Measurements from ENCODE around the gene AGO3. TPM values are rescaled to one million over a fixed set of nuclear protein-coding genes. Genes with fewer than 3 reads are reported as not detected.
"Not testable (repeated sequence)": the region's sequence is repeated elsewhere in the genome, so short reads cannot be mapped to it uniquely, and the experiment has no call there.

The AGO3 gene
- total and polyA plus RNA-seq, 7 experiments from 2014 or later, result 11.8 to 49.2 (median 32.9) TPM

- H3K27me3 ChIP-seq (ENCODE audit: control insufficient read depth in 2 of 2, insufficient read depth in 2 of 2, low read length in 2 of 2); H3K27me3 Mint-ChIP-seq; H3K4me3 ChIP-seq (ENCODE audit: low read length); POLR2A ChIA-PET; intact Hi-C loops (cut with micrococcal nuclease); ATAC-seq; CTCF ChIA-PET; H3K9me3 Mint-ChIP-seq; H3K27ac ChIP-seq (ENCODE audit: low read depth, low read length); H3K9me3 ChIP-seq (ENCODE audit: control insufficient read depth in 2 of 3, low read length in 3 of 3); H3K27ac Mint-ChIP-seq; H3K36me3 ChIP-seq (ENCODE audit: control insufficient read depth in 2 of 3, insufficient read depth in 3 of 3, low read length in 3 of 3); H3K4me3 Mint-ChIP-seq; DNase-seq; H3K4me1 ChIP-seq (ENCODE audit: control insufficient read depth in 2 of 2, insufficient read depth in 2 of 2, low read length in 2 of 2): not testable (repeated sequence)
- Mint-ChIP-seq H3K4me1 (peaks cover 0 to 12% (median 5%) of the 10 kb centered on the region in 7 donors), H3K36me3 (peaks cover 12 to 28% (median 23%) of the 10 kb centered on the region in 5 donors)
Observed at GRCh38 chr1:35964277-35964676, 33.4 kb downstream of the AGO3 start.

GRCh38 chr1:35968396-35968795 is 37.5 kb downstream of the AGO3 start:
- peak overlapping the region in 1 of 9 donors; percentile 6 for H3K27ac Mint-ChIP-seq
- peaks cover 4 to 12% (median 7%) of the 10 kb centered on the region in 3 experiments for H3K36me3 ChIP-seq (ENCODE audit: control insufficient read depth in 2 of 3, insufficient read depth in 3 of 3, low read length in 3 of 3)
- ChIA-PET CTCF (no interaction called here), POLR2A (no interaction called here)
- H3K27me3 Mint-ChIP-seq, result no peaks in the 10 kb centered on the region
- H3K9me3 Mint-ChIP-seq, result peaks cover 0 to 3% (median 0%) of the 10 kb centered on the region in 11 donors
- intact Hi-C loops (cut with micrococcal nuclease), result no loop called here
- H3K4me1 Mint-ChIP-seq, result peaks cover 0 to 11% (median 6%) of the 10 kb centered on the region in 7 donors
- no peak overlapping the region for H3K4me3 ChIP-seq (ENCODE audit: low read length)
- H3K4me3 Mint-ChIP-seq, result no peak overlapping the region
- no peaks in the 10 kb centered on the region for H3K27me3 ChIP-seq (ENCODE audit: control insufficient read depth in 2 of 2, insufficient read depth in 2 of 2, low read length in 2 of 2)
- ATAC-seq (no peak), DNase-seq (no peak)
- H3K4me1 ChIP-seq (ENCODE audit: control insufficient read depth in 2 of 2, insufficient read depth in 2 of 2, low read length in 2 of 2), result no peaks in the 10 kb centered on the region
- H3K36me3 Mint-ChIP-seq, result peaks cover 12 to 41% (median 26%) of the 10 kb centered on the region in 5 donors
- H3K27ac ChIP-seq (ENCODE audit: low read depth, low read length), result no peak overlapping the region
- no peaks in the 10 kb centered on the region for H3K9me3 ChIP-seq (ENCODE audit: control insufficient read depth in 2 of 3, low read length in 3 of 3)

GRCh38 chr1:35971601-35972000 is 40.7 kb downstream of the AGO3 start:
- Mint-ChIP-seq H3K27me3 (no peaks in the 10 kb centered on the region), H3K4me3 (no peak overlapping the region), H3K4me1 (peaks cover 0 to 11% (median 4%) of the 10 kb centered on the region in 7 donors), H3K36me3 (peaks cover 24 to 59% (median 44%) of the 10 kb centered on the region in 5 donors), H3K9me3 (peaks cover 0 to 5% (median 0%) of the 10 kb centered on the region in 11 donors), H3K27ac (peak overlapping the region in 1 of 9 donors; percentile 7)
- ATAC-seq (no peak), DNase-seq (no peak)
- Histone ChIP-seq H3K27ac (ENCODE audit: low read depth, low read length) (no peak overlapping the region), H3K4me3 (ENCODE audit: low read length) (no peak overlapping the region), H3K9me3 (ENCODE audit: control insufficient read depth in 2 of 3, low read length in 3 of 3) (no peaks in the 10 kb centered on the region), H3K4me1 (ENCODE audit: control insufficient read depth in 2 of 2, insufficient read depth in 2 of 2, low read length in 2 of 2) (no peaks in the 10 kb centered on the region), H3K36me3 (ENCODE audit: control insufficient read depth in 2 of 3, insufficient read depth in 3 of 3, low read length in 3 of 3) (peaks cover 7 to 20% (median 8%) of the 10 kb centered on the region in 3 experiments), H3K27me3 (ENCODE audit: control insufficient read depth in 2 of 2, insufficient read depth in 2 of 2, low read length in 2 of 2) (no peaks in the 10 kb centered on the region)
- intact Hi-C loops (cut with micrococcal nuclease), result no loop called here
- ChIA-PET POLR2A (no interaction called here), CTCF (no interaction called here)

- Mint-ChIP-seq H3K36me3 (peaks cover 23 to 59% (median 43%) of the 10 kb centered on the region in 5 donors), H3K4me1 (peaks cover 0 to 11% (median 4%) of the 10 kb centered on the region in 7 donors)
- H3K27me3 ChIP-seq (ENCODE audit: control insufficient read depth in 2 of 2, insufficient read depth in 2 of 2, low read length in 2 of 2); H3K4me3 Mint-ChIP-seq; intact Hi-C loops (cut with micrococcal nuclease); POLR2A ChIA-PET; H3K4me1 ChIP-seq (ENCODE audit: control insufficient read depth in 2 of 2, insufficient read depth in 2 of 2, low read length in 2 of 2); ATAC-seq; DNase-seq; H3K27me3 Mint-ChIP-seq; CTCF ChIA-PET; H3K27ac Mint-ChIP-seq; H3K4me3 ChIP-seq (ENCODE audit: low read length); H3K27ac ChIP-seq (ENCODE audit: low read depth, low read length); H3K9me3 ChIP-seq (ENCODE audit: control insufficient read depth in 2 of 3, low read length in 3 of 3); H3K9me3 Mint-ChIP-seq: not testable (repeated sequence)
- peaks cover 7 to 20% (median 8%) of the 10 kb centered on the region in 3 experiments for H3K36me3 ChIP-seq (ENCODE audit: control insufficient read depth in 2 of 3, insufficient read depth in 3 of 3, low read length in 3 of 3)
Observed at GRCh38 chr1:35972631-35973030, 41.7 kb downstream of the AGO3 start.

GRCh38 chr1:35980090-35980489 is 49.2 kb downstream of the AGO3 start:
- POLR2A ChIA-PET, result interaction anchor here (0.6 kb wide), 1 partner anchor 115 kb away, joined by 3 read pairs; no protein-coding TSS in a partner anchor
- Mint-ChIP-seq H3K4me3 (no peak overlapping the region), H3K27ac (no peak overlapping the region), H3K9me3 (no peaks in the 10 kb centered on the region), H3K4me1 (peaks cover 0 to 9% (median 2%) of the 10 kb centered on the region in 7 donors), H3K36me3 (peaks cover 9 to 51% (median 32%) of the 10 kb centered on the region in 5 donors), H3K27me3 (no peaks in the 10 kb centered on the region)
- CTCF ChIA-PET, result no interaction called here
- H3K27ac ChIP-seq (ENCODE audit: low read depth, low read length), result no peak overlapping the region
- H3K4me3 ChIP-seq (ENCODE audit: low read length), result no peak overlapping the region
- no peaks in the 10 kb centered on the region for H3K27me3 ChIP-seq (ENCODE audit: control insufficient read depth in 2 of 2, insufficient read depth in 2 of 2, low read length in 2 of 2)
- no peaks in the 10 kb centered on the region for H3K4me1 ChIP-seq (ENCODE audit: control insufficient read depth in 2 of 2, insufficient read depth in 2 of 2, low read length in 2 of 2)
- peaks cover 0 to 18% (median 4%) of the 10 kb centered on the region in 3 experiments for H3K36me3 ChIP-seq (ENCODE audit: control insufficient read depth in 2 of 3, insufficient read depth in 3 of 3, low read length in 3 of 3)
- ATAC-seq, result no peak
- no peaks in the 10 kb centered on the region for H3K9me3 ChIP-seq (ENCODE audit: control insufficient read depth in 2 of 3, low read length in 3 of 3)
- DNase-seq, result no peak
- intact Hi-C loops (cut with micrococcal nuclease), result no loop called here

GRCh38 chr1:35988237-35988636 is 57.3 kb downstream of the AGO3 start:
- Mint-ChIP-seq H3K9me3 (no peaks in the 10 kb centered on the region), H3K27ac (no peak overlapping the region), H3K36me3 (peaks cover 7 to 40% (median 19%) of the 10 kb centered on the region in 5 donors), H3K4me1 (peaks cover 0 to 4% (median 0%) of the 10 kb centered on the region in 7 donors), H3K4me3 (no peak overlapping the region), H3K27me3 (no peaks in the 10 kb centered on the region)
- no peak overlapping the region for H3K4me3 ChIP-seq (ENCODE audit: low read length)
- ATAC-seq (no peak), DNase-seq (no peak)
- H3K9me3 ChIP-seq (ENCODE audit: control insufficient read depth in 2 of 3, low read length in 3 of 3), result no peaks in the 10 kb centered on the region
- H3K27ac ChIP-seq (ENCODE audit: low read depth, low read length), result no peak overlapping the region
- H3K36me3 ChIP-seq (ENCODE audit: control insufficient read depth in 2 of 3, insufficient read depth in 3 of 3, low read length in 3 of 3), result peaks cover 0 to 8% (median 0%) of the 10 kb centered on the region in 3 experiments
- ChIA-PET CTCF (no interaction called here), POLR2A (no interaction called here)
- intact Hi-C loops (cut with micrococcal nuclease), result no loop called here
- H3K27me3 ChIP-seq (ENCODE audit: control insufficient read depth in 2 of 2, insufficient read depth in 2 of 2, low read length in 2 of 2), result no peaks in the 10 kb centered on the region
- H3K4me1 ChIP-seq (ENCODE audit: control insufficient read depth in 2 of 2, insufficient read depth in 2 of 2, low read length in 2 of 2), result no peaks in the 10 kb centered on the region

- H3K27me3 Mint-ChIP-seq, result no peaks in the 10 kb centered on the region
- Histone ChIP-seq H3K27ac (ENCODE audit: low read depth, low read length) (no peak overlapping the region), H3K27me3 (ENCODE audit: control insufficient read depth in 2 of 2, insufficient read depth in 2 of 2, low read length in 2 of 2) (no peaks in the 10 kb centered on the region), H3K4me3 (ENCODE audit: low read length) (no peak overlapping the region), H3K36me3 (ENCODE audit: control insufficient read depth in 2 of 3, insufficient read depth in 3 of 3, low read length in 3 of 3) (peaks cover 0 to 20% (median 4%) of the 10 kb centered on the region in 3 experiments), H3K4me1 (ENCODE audit: control insufficient read depth in 2 of 2, insufficient read depth in 2 of 2, low read length in 2 of 2) (no peaks in the 10 kb centered on the region), H3K9me3 (ENCODE audit: control insufficient read depth in 2 of 3, low read length in 3 of 3) (no peaks in the 10 kb centered on the region)
- ChIA-PET POLR2A (no interaction called here), CTCF (no interaction called here)
- no peaks in the 10 kb centered on the region for H3K9me3 Mint-ChIP-seq
- H3K27ac Mint-ChIP-seq, result peak overlapping the region in 1 of 9 donors; percentile 62
- intact Hi-C loops (cut with micrococcal nuclease), result no loop called here
- no peak for ATAC-seq
- no peak overlapping the region for H3K4me3 Mint-ChIP-seq
- no peak for DNase-seq
- H3K36me3 Mint-ChIP-seq, result peaks cover 0 to 18% (median 9%) of the 10 kb centered on the region in 5 donors
- H3K4me1 Mint-ChIP-seq, result peaks cover 0 to 1% (median 0%) of the 10 kb centered on the region in 7 donors
Observed at GRCh38 chr1:36006941-36007500, 76.1 kb downstream of the AGO3 start.

Data from naive thymus-derived CD4-positive, alpha-beta T cell (primary cell).